ENCODE data around the gene NLK. TPM values are rescaled to one million over a fixed set of nuclear protein-coding genes. Genes with fewer than 3 reads are reported as not detected.
"Not testable (repeated sequence)": the region's sequence is repeated elsewhere in the genome, so short reads cannot be mapped to it uniquely, and the experiment has no call there.

The NLK gene
- total RNA-seq, 1 donor from 2014 or later = 26.0 TPM

DNA sequence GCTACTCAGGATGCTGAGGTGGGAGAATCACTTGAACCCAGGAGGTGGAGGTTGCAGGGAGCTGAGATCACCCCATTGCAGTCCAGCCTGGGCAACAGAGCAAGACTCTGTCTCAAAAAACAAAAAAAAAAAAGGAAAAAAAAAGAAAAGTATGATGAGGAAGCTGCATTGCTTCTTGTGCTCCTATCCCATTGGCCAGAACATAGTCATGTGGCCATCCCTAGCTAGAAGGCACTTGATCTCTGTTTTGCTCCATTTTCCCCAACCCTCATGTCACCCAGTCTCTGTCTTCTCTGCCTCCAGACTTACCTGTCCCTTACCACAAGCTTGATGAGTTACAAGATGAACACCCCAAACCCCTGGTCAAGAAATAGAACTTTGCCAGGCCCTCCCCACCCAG lies 163.8 kb downstream of the NLK start:
- H3K36me3 Mint-ChIP-seq (ENCODE audit: low read depth) = peaks cover 12% of the 10 kb centered on the region
- peaks cover 10% of the 10 kb centered on the region for H3K9me3 Mint-ChIP-seq

GRCh38 chr17:28211811-28212210 lies 169.3 kb downstream of the NLK start:
- TF ChIP-seq CTCF (conservative IDR thresholded peaks at IDR 0.05) = no peak
- H3K27ac Mint-ChIP-seq (ENCODE audit: unreplicated experiment) = no peak overlapping the region
- H3K27me3 Mint-ChIP-seq (ENCODE audit: low read depth) = no peaks in the 10 kb centered on the region
- H3K4me1 Mint-ChIP-seq = peaks cover 3% of the 10 kb centered on the region
- H3K4me3 Mint-ChIP-seq = no peak overlapping the region
- no peak for DNase-seq (ENCODE audit: low read depth, low spot score)
- peaks cover 19% of the 10 kb centered on the region for H3K36me3 Mint-ChIP-seq (ENCODE audit: low read depth)
- H3K9me3 Mint-ChIP-seq = peaks cover 17% of the 10 kb centered on the region

More for the DNA sequence above, 163.8 kb downstream of the NLK start:
- Mint-ChIP-seq H3K27ac (ENCODE audit: unreplicated experiment) (no peak overlapping the region), H3K4me3 (no peak overlapping the region), H3K27me3 (ENCODE audit: low read depth) (no peaks in the 10 kb centered on the region), H3K4me1 (no peaks in the 10 kb centered on the region)
- TF ChIP-seq CTCF (conservative IDR thresholded peaks at IDR 0.05) = no peak
- no peak for DNase-seq (ENCODE audit: low read depth, low spot score)

- Mint-ChIP-seq H3K36me3 (ENCODE audit: low read depth) (peaks cover 19% of the 10 kb centered on the region), H3K9me3 (peaks cover 17% of the 10 kb centered on the region)
- not testable (repeated sequence) for H3K27me3 Mint-ChIP-seq (ENCODE audit: low read depth); H3K27ac Mint-ChIP-seq (ENCODE audit: unreplicated experiment); H3K4me3 Mint-ChIP-seq; H3K4me1 Mint-ChIP-seq; DNase-seq (ENCODE audit: low read depth, low spot score)
Measured at GRCh38 chr17:28213578-28213977, 171.1 kb downstream of the NLK start.

DNA sequence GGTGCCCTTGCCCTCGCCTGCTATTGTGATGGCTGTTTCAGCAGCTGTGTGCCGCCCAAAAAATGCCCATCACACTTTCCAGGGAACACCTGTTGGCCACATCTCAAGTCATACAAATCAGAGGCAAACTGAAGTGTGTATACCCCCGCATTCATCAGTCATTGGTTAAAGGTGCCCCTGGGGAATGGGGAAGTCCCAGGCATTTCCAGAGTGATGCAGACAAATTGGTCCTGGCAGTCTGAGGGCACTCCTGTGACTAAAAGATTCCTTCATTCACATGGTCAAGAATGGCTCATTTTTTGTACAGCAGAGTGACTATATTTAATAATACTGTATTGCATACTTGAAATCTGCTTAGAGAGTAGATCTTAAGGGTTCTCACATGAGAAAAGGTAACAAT lies 173.6 kb downstream of the NLK start:
- no peak for TF ChIP-seq CTCF (conservative IDR thresholded peaks at IDR 0.05)
- peaks cover 7% of the 10 kb centered on the region for H3K36me3 Mint-ChIP-seq (ENCODE audit: low read depth)
- DNase-seq (ENCODE audit: low read depth, low spot score) = no peak
- no peak overlapping the region for H3K27ac Mint-ChIP-seq (ENCODE audit: unreplicated experiment)
- H3K9me3 Mint-ChIP-seq = peaks cover 7% of the 10 kb centered on the region
- H3K4me1 Mint-ChIP-seq = peaks cover 3% of the 10 kb centered on the region
- no peaks in the 10 kb centered on the region for H3K27me3 Mint-ChIP-seq (ENCODE audit: low read depth)
- no peak overlapping the region for H3K4me3 Mint-ChIP-seq

GRCh38 chr17:28216528-28216927 lies 174.1 kb downstream of the NLK start:
- no peaks in the 10 kb centered on the region for H3K27me3 Mint-ChIP-seq (ENCODE audit: low read depth)
- H3K9me3 Mint-ChIP-seq = peaks cover 7% of the 10 kb centered on the region
- H3K4me1 Mint-ChIP-seq = peaks cover 3% of the 10 kb centered on the region
- H3K4me3 Mint-ChIP-seq = no peak overlapping the region
- H3K36me3 Mint-ChIP-seq (ENCODE audit: low read depth) = peaks cover 7% of the 10 kb centered on the region
- DNase-seq (ENCODE audit: low read depth, low spot score) = no peak
- H3K27ac Mint-ChIP-seq (ENCODE audit: unreplicated experiment) = no peak overlapping the region
- no peak for TF ChIP-seq CTCF (conservative IDR thresholded peaks at IDR 0.05)

GRCh38 chr17:28219771-28220170 lies 177.3 kb downstream of the NLK start:
- H3K4me1 Mint-ChIP-seq = peaks cover 3% of the 10 kb centered on the region
- peaks cover 2% of the 10 kb centered on the region for H3K36me3 Mint-ChIP-seq (ENCODE audit: low read depth)
- H3K27me3 Mint-ChIP-seq (ENCODE audit: low read depth) = no peaks in the 10 kb centered on the region
- H3K9me3 Mint-ChIP-seq = peaks cover 2% of the 10 kb centered on the region
- no peak for DNase-seq (ENCODE audit: low read depth, low spot score)
- no peak overlapping the region for H3K27ac Mint-ChIP-seq (ENCODE audit: unreplicated experiment)
- H3K4me3 Mint-ChIP-seq = no peak overlapping the region
- TF ChIP-seq CTCF (conservative IDR thresholded peaks at IDR 0.05) = no peak

All from neural crest cell (in vitro differentiated cells).